ENCODE data around the gene CNN2.

CNN2 gene

GRCh38 chr19:1025960-1026782, at the start of gene CNN2:
CNN2 (plus strand) TSS chr19:1026608; CDS start chr19:1026662, 54 bp downstream.
- ChIA-PET CTCF (interaction anchor here (0.7 to 5.8 kb wide), 7 partner anchors 12 to 257 kb away, joined by 3 to 32 read pairs (median 4); partner anchors contain the start of genes ABCA7 and WDR18), POLR2A (interaction anchor here (0.6 to 1.1 kb wide), 6 partner anchors 22 to 399 kb away, joined by 3 to 4 read pairs (median 3); partner anchors contain the start of gene CIRBP)
- no peak for TF ChIP-seq CTCF (IDR thresholded peaks at IDR 0.05; ENCODE audit: control extremely low read depth, extremely low read depth, low read depth, missing control alignments)
- peak; percentile 88 for DNase-seq (ENCODE audit: extremely low spot score)

GRCh38 chr19:977058-977464, 49.3 kb upstream of the CNN2 start:
- TF ChIP-seq CTCF (IDR thresholded peaks at IDR 0.05; ENCODE audit: control extremely low read depth, extremely low read depth, low read depth, missing control alignments), result no peak
- POLR2A ChIA-PET, result no interaction called here
- CTCF ChIA-PET, result interaction anchor here (1.1 to 2.1 kb wide), 5 partner anchors 12 to 56 kb away, joined by 3 to 5 read pairs (median 3); no protein-coding TSS in a partner anchor
- no peak for DNase-seq (ENCODE audit: extremely low spot score)

- peak; percentile 82 for DNase-seq (ENCODE audit: extremely low spot score)
- TF ChIP-seq CTCF (IDR thresholded peaks at IDR 0.05; ENCODE audit: control extremely low read depth, extremely low read depth, low read depth, missing control alignments), result no peak
- CTCF ChIA-PET, result interaction anchor here (0.8 to 2.9 kb wide), 5 partner anchors 21 to 210 kb away, joined by 3 to 15 read pairs (median 3); partner anchors contain the start of gene GRIN3B
- POLR2A ChIA-PET, result no interaction called here
These were observed 47.1 kb upstream of the CNN2 start for GRCh38 chr19:979318-979741.

- ChIA-PET CTCF (interaction anchor here (0.8 to 8.9 kb wide), 6 partner anchors 20 to 211 kb away, joined by 3 to 136 read pairs (median 4); partner anchors contain the start of gene GRIN3B), POLR2A (interaction anchor here (1.6 kb wide), 1 partner anchor 16 kb away, joined by 4 read pairs; no protein-coding TSS in a partner anchor)
- TF ChIP-seq CTCF (IDR thresholded peaks at IDR 0.05; ENCODE audit: control extremely low read depth, extremely low read depth, low read depth, missing control alignments), result no peak
- DNase-seq (ENCODE audit: extremely low spot score), result no peak
These were observed 46.0 kb upstream of the CNN2 start for GRCh38 chr19:980133-980998.

- ChIA-PET POLR2A (interaction anchor here (0.7 kb wide), 1 partner anchor 45 kb away, joined by 4 read pairs; no protein-coding TSS in a partner anchor), CTCF (interaction anchor here (0.7 to 8.9 kb wide), 13 partner anchors 8 to 119 kb away, joined by 3 to 136 read pairs (median 4); no protein-coding TSS in a partner anchor)
- DNase-seq (ENCODE audit: extremely low spot score), result peak; percentile 93
- TF ChIP-seq CTCF (IDR thresholded peaks at IDR 0.05; ENCODE audit: control extremely low read depth, extremely low read depth, low read depth, missing control alignments), result peak; percentile 99
These were observed 43.7 kb upstream of the CNN2 start for GRCh38 chr19:982567-983170.
